Osteoblast (primary cell): ENCODE measurements around the gene NDUFA13. TPM values are rescaled to one million over a fixed set of nuclear protein-coding genes. Genes with fewer than 3 reads are reported as not detected.

ENCODE experiments used
- DNase-seq: peaks from one replicate; pipeline ENCODE4 v3.0.0; 2011; ENCODE audit warnings: low spot score, mixed read lengths; ENCODE audit not compliant: insufficient read length; ENCODE audit errors: missing footprints
- H2AFZ ChIP-seq: 2 replicates; pipeline ENCODE4 v1.6.0; 2011; ENCODE audit warnings: mild to moderate bottlenecking, low read length
- H3K27ac ChIP-seq: 2 replicates; pipeline ENCODE4 v1.5.1; 2011; ENCODE audit warnings: mild to moderate bottlenecking, low read depth, low read length, moderate library complexity
- H3K27me3 ChIP-seq: 2 replicates; pipeline ENCODE4 v1.6.0; 2012; ENCODE audit warnings: mild to moderate bottlenecking, control low read depth, inconsistent platforms, low read length, moderate library complexity; ENCODE audit not compliant: insufficient read depth
- H3K36me3 ChIP-seq: 2 replicates; pipeline ENCODE4 v1.5.1; 2011; ENCODE audit warnings: mild to moderate bottlenecking, low read length, control low read depth, moderate library complexity; ENCODE audit not compliant: insufficient read depth
- H3K4me1 ChIP-seq: 2 replicates; pipeline ENCODE4 v1.5.1; 2011; ENCODE audit warnings: mild to moderate bottlenecking, low read length, control low read depth, moderate library complexity; ENCODE audit not compliant: insufficient read depth
- H3K4me2 ChIP-seq: 2 replicates; pipeline ENCODE4 v1.6.0; 2011; ENCODE audit warnings: mild to moderate bottlenecking, low read length; ENCODE audit not compliant: insufficient read depth
- H3K4me3 ChIP-seq: fragments of 200-600 bp; sonication (generic); 3 replicates; pipeline ENCODE4 v1.5.1; 2012; ENCODE audit warnings: mild to moderate bottlenecking, low read length, inconsistent platforms; ENCODE audit not compliant: insufficient read depth
- H3K79me2 ChIP-seq: 2 replicates; pipeline ENCODE4 v1.6.0; 2012; ENCODE audit warnings: mild to moderate bottlenecking, low read length, control low read depth, inconsistent platforms; ENCODE audit not compliant: insufficient read depth
- H3K9me3 ChIP-seq: 2 replicates; pipeline ENCODE4 v1.5.1; 2011; ENCODE audit warnings: low read depth, low read length, control low read depth
- H4K20me1 ChIP-seq: 2 replicates; pipeline ENCODE4 v1.6.0; 2012; ENCODE audit warnings: mild to moderate bottlenecking, low read length, control low read depth; ENCODE audit not compliant: insufficient read depth
- total RNA-seq: library from RNA; depleted of rRNA; stranded (reverse); fragments of >200 nt; gene quantifications from 2 replicates; pipeline ENCODE4 v1.2.3, GENCODE V29; 2012
- TF ChIP-seq, protein P1 (sequence below): IDR thresholded peaks from 2 replicates; pipeline ENCODE4 v1.5.1; 2011; ENCODE audit warnings: mild to moderate bottlenecking, low read depth, low read length, moderate library complexity; ENCODE audit errors: extremely low read depth

The NDUFA13 gene
- total RNA-seq, 1 donor: 160 TPM

DNA sequence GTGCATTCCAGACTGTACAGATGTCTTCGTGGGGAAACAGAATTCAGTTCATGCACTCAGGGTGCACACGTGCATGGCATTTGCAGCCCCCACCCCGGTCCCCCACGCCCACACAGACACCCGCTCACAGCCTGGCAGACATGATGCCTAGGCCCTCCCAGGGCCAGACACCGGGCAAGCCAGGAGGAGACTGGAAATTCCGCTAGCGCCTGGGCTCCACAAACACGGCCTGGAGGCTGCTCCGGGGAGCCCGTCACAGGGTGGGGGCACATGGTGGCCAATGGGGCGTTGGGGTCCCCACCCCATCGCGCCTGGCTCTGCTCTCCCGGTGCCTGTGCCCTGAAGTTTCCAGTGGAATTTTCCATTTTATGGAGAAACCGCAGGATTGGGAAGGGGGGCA, 25.6 kb downstream of the NDUFA13 start:
- Histone ChIP-seq H3K4me2 (no peak overlapping the region), H3K27ac (no peak overlapping the region)
- peak; percentile 81 for DNase-seq

DNA sequence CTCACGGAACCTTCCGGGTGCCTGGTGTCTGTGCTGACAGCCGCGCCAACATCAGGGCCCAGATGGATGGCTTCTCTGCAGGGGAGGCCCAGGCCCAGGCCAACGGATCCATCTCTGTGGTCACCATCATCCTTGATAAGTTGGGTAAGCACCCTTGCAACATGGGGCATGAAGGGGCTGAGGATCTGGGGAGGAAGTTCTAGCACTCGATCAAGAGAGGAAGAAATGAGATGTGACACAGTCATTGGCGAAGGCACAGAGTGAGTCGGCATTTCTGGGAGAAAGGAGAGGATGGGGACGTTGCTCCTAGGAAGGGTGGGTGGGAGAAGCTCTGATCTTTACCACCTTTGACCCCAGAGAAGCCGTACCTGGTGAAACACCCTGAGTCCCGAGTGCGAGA, 26.5 kb downstream of the NDUFA13 start:
- Histone ChIP-seq H3K79me2 (no peaks in the 10 kb centered on the region), H2AFZ (no peak overlapping the region), H3K4me1 (peaks cover 11% of the 10 kb centered on the region), H3K36me3 (no peaks in the 10 kb centered on the region), H3K27ac (no peak overlapping the region), H3K4me3 (no peak overlapping the region), H4K20me1 (no peaks in the 10 kb centered on the region), H3K4me2 (no peak overlapping the region), H3K9me3 (no peaks in the 10 kb centered on the region), H3K27me3 (peaks cover 14% of the 10 kb centered on the region)
- TF ChIP-seq, protein P1, sequence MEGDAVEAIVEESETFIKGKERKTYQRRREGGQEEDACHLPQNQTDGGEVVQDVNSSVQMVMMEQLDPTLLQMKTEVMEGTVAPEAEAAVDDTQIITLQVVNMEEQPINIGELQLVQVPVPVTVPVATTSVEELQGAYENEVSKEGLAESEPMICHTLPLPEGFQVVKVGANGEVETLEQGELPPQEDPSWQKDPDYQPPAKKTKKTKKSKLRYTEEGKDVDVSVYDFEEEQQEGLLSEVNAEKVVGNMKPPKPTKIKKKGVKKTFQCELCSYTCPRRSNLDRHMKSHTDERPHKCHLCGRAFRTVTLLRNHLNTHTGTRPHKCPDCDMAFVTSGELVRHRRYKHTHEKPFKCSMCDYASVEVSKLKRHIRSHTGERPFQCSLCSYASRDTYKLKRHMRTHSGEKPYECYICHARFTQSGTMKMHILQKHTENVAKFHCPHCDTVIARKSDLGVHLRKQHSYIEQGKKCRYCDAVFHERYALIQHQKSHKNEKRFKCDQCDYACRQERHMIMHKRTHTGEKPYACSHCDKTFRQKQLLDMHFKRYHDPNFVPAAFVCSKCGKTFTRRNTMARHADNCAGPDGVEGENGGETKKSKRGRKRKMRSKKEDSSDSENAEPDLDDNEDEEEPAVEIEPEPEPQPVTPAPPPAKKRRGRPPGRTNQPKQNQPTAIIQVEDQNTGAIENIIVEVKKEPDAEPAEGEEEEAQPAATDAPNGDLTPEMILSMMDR: no peak
- peak; percentile 87 for DNase-seq

More for the DNA sequence above, 25.6 kb downstream of the NDUFA13 start:
- no peaks in the 10 kb centered on the region for H3K79me2 ChIP-seq
- H4K20me1 ChIP-seq: no peaks in the 10 kb centered on the region
- no peaks in the 10 kb centered on the region for H3K9me3 ChIP-seq
- no peak overlapping the region for H3K4me3 ChIP-seq
- H3K36me3 ChIP-seq: no peaks in the 10 kb centered on the region
- TF ChIP-seq, protein P1: no peak
- H3K27me3 ChIP-seq: peaks cover 14% of the 10 kb centered on the region
- H2AFZ ChIP-seq: no peak overlapping the region
- peaks cover 11% of the 10 kb centered on the region for H3K4me1 ChIP-seq

DNA sequence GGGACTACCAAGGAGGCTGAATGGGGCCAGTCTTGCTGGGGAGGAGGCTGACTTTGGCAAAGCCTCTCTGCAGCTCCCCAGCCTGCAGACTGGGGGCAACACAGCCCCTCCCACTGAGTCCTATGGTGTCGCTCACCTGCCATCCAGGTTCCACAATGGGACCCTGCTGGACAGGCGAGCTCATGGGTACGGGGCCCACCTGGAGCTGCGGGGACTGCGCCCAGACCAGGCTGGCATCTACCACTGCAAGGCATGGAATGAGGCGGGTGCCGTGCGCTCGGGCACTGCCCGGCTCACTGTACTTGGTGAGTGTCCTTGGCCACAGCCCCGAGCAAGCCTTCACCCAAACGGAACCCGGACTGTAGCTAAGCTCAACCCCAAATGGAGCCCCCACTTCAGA, 27.1 kb downstream of the NDUFA13 start:
- TF ChIP-seq, protein P1: no peak
- H3K4me1 ChIP-seq: peaks cover 11% of the 10 kb centered on the region
- no peak overlapping the region for H3K4me2 ChIP-seq
- H4K20me1 ChIP-seq: no peaks in the 10 kb centered on the region
- H3K79me2 ChIP-seq: no peaks in the 10 kb centered on the region
- no peaks in the 10 kb centered on the region for H3K9me3 ChIP-seq
- no peaks in the 10 kb centered on the region for H3K36me3 ChIP-seq
- no peak overlapping the region for H3K27ac ChIP-seq
- no peak overlapping the region for H2AFZ ChIP-seq
- DNase-seq: peak; percentile 83
- no peak overlapping the region for H3K4me3 ChIP-seq
- peaks cover 9% of the 10 kb centered on the region for H3K27me3 ChIP-seq

DNA sequence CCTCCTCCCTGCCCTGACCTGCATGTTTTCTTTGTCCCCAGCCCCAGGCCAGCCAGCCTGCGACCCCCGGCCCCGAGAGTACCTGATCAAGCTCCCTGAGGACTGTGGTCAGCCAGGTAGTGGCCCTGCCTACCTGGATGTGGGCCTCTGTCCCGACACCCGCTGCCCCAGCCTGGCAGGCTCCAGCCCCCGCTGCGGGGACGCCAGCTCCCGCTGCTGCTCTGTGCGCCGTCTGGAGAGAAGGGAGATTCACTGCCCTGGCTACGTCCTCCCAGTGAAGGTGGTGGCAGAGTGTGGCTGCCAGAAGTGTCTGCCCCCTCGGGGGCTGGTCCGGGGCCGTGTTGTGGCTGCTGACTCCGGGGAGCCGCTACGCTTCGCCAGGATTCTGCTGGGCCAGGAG, 27.6 kb downstream of the NDUFA13 start:
- Histone ChIP-seq H3K9me3 (no peaks in the 10 kb centered on the region), H3K27ac (no peak overlapping the region), H4K20me1 (no peaks in the 10 kb centered on the region), H3K4me1 (peaks cover 10% of the 10 kb centered on the region), H3K4me2 (no peak overlapping the region), H3K4me3 (no peak overlapping the region), H3K27me3 (peaks cover 5% of the 10 kb centered on the region), H2AFZ (no peak overlapping the region), H3K36me3 (no peaks in the 10 kb centered on the region), H3K79me2 (no peaks in the 10 kb centered on the region)
- TF ChIP-seq, protein P1: no peak
- peak; percentile 78 for DNase-seq
